HG03097 (cell line): ENCODE results near the gene ASPSCR1.

ENCODE experiments used
- ATAC-seq: cut with Tn5 transposase; IDR thresholded peaks from one replicate; pipeline ENCODE4 v1.9.1; 2021; ENCODE audit not compliant: unreplicated experiment, low FRiP score

Gene ASPSCR1

DNA sequence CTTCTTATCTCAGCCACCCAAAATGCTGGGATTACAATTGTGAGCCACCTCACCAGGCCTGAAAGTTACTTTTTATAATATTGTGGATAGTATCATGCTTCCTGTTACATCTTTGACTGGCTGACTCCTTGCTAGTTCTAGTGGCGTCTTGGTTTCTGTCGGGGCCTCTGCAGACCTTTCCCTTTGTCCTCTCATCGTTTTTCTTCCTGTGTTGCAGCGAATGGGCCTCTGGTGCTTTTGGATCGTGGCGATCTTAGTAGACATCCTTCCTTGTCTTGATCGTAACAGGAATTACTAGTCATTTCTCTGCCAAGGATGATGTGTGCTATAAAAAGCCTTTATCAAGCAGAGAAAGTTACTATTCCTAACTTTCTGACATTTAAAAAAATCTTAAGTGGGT is 20.8 kb downstream of the ASPSCR1 start:
- no peak for ATAC-seq

DNA sequence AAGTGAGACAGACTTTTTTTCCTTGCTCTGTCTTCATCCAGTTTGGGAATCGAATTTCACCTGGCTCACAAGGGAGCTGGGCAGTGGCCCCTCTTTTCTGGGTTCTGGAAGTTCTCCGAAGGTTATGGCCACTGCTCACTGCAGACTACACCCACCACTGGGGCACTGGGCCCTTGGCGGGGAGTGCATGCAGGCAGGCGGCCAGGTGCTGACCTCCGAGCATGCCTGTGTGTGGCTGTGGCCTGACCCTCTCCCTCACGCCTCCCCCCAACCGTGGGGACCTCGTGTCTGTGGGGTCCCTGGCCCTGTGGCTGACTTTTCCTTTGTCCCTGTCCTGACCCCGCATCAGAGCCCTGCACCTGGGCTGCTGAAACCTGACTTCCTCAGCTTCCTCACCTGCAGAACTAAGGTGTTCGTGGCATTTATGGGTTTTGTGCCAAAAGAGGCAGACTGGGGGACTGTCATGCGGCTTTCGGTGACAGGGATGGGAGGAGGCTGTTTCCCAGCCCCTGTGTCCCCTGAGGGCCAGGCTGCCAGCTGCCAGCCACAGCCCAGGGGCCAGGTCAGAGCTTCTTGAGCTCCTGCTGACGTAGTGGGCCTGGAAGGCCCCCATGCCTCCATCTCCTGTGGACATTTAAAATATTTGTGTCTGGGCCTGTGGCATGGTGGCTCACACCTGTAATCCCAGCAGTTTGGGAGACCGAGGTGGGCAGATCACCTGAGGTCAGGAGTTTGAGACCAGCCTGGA is 21.4 kb downstream of the ASPSCR1 start:
- no peak for ATAC-seq

GRCh38 chr17:81999587-81999975 is 22.2 kb downstream of the ASPSCR1 start:
- no peak for ATAC-seq

GRCh38 chr17:81999976-82000802 is 22.8 kb downstream of the ASPSCR1 start:
- no peak for ATAC-seq

GRCh38 chr17:82000803-82001570 is 23.6 kb downstream of the ASPSCR1 start:
- no peak for ATAC-seq

DNA sequence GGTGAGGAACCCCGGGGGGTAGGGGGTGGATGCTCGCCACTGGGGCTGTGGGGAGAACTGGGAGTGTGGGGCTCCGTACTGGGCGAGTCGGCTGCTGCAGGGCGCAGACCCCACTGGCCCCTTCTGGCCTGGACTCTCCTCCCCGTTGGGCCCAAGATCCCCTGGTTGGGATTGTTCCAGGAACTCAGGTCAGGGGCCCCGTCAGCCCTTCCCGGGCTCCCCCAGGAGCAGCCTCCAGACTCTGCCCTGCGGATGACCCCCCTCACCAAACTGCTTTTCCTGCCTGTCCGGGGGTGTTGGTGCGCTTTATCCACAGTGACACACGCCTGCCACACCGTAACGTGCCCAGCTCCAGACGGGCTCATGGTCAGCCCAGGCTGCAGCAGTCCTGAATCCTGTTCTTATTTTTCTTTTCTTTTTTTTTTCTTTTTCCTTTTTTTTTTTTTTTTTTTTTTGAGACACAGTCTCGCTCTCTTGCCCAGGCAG is 24.2 kb downstream of the ASPSCR1 start:
- ATAC-seq = no peak

DNA sequence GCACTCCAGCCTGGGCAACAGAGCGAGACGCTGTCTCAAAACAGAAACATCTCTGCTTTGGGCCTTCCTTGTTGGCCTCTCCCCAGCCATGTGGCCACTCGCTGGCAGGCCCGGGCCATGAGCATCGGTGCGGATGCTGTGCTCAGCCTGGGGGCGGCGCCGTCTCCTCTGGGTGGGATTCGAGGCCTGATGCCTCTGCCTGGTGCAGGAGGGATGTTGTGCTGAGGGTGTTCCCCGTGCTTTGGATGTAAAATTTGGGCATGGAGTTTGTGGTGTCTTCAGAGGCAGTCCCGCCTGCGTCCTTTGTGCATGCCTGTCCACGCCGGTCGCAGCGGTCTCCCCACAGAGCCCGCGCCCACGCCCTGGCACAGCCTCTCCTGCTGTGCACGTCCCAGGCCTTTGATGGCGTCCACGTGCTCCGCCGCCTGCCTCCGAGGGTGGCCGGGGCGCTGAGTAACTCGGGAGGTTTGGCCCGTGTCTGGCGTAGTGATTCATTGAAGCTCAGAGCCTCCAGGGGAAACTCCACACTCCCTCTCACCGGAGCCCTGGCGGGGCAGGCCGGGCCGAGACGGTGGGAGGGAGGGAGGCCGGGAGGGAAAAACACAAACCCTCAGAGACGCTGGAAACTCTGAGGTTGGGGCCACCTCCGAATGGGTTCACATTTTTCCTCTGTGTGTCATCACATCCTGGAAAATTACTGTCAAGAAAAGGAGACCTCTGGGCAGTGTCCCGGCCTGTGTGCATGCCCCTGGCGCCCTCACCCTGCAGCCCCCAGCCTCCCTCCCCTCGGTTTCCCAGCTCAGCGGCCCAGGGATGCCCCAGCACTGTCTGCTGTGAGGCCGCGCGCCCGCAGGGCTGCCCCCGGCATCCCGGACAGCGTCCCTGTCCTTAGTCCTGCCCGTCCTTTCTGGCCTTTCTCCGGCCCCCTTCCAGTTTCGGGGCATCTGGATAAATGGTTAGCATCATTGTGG is 26.3 kb downstream of the ASPSCR1 start:
- ATAC-seq = no peak

GRCh38 chr17:82004517-82005455 is 27.4 kb downstream of the ASPSCR1 start:
- no peak for ATAC-seq

DNA sequence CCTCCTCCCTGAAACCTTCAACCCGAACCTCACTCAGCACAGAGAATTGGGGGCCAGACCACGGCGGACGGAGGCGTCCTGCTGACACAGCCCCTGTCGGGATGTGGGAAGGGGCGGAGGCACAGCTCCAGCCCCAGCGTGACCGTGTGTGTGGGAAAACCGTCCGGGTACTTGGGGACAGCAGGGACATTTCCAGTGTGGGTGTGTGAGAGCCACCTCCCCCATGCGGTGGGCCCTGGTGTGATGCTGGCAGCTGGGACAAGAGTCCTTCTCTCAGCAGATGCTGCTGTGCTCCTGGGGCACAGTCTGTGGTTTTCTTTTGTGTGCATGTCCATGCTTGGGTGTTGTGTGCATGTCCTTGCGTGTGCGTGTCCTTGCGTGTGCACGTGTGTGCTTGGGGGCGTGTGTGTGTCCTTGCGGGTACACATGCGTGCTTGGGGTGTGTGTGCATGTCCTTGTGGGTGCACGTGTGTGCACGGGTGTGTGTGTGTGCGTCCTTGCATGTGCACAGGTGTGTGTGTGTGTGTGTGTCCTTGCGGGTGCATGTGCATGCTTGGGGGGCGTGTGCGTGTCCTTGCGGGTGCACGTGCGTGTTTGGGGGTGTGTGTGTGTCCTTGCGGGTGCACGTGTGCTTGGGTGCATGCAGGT is 28.4 kb downstream of the ASPSCR1 start:
- ATAC-seq = no peak

DNA sequence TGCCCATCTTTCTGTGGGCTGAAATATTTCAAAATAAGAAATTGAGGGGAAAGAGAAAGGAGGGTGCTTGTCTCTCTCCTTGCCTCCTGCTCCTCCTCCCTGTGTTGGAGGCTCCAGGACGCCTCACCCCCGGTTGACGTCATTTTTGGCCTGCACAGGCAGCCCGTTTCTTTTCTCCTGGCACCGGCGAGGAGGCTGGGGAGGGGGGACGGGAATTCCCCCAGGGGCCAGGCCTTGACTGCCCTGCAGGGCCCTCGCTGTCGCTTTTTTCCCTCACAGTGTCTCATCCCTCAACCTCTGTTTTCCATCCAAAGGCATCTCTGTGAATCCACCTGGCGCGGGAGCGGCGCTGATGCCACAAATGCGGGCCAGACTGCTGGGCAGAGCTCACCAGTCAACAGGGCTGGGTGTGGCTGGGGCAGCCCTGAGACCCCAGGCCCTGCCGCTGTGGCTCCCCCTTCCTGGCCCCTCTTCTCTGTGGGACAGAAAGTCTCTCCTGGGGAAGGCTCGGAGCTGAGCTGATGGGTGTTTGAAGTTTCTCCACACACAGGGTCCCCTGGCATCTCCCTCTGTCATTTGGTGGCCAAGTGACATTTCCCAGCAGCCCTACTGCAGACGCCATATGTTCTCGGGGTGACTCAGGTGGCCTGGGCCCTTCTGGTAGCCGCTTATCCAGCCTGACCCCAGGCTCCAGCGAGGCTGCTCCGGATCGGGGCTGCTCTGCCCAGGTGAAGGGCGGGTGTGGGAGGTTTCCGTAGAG is 29.2 kb downstream of the ASPSCR1 start:
- no peak for ATAC-seq

DNA sequence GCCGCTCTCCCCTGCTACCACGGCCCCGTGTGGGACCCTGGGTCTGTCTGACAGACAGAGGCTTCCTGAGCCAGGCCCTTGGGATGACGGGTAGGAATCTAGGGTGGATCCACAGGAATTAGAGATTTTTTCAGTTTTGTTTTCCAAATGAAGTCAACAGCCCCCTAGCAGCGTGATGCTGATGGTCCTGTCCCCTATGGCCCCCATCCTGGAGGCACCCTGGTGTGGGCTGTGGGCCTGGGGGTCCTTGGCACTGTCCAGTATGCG is 29.7 kb downstream of the ASPSCR1 start:
- no peak for ATAC-seq

DNA sequence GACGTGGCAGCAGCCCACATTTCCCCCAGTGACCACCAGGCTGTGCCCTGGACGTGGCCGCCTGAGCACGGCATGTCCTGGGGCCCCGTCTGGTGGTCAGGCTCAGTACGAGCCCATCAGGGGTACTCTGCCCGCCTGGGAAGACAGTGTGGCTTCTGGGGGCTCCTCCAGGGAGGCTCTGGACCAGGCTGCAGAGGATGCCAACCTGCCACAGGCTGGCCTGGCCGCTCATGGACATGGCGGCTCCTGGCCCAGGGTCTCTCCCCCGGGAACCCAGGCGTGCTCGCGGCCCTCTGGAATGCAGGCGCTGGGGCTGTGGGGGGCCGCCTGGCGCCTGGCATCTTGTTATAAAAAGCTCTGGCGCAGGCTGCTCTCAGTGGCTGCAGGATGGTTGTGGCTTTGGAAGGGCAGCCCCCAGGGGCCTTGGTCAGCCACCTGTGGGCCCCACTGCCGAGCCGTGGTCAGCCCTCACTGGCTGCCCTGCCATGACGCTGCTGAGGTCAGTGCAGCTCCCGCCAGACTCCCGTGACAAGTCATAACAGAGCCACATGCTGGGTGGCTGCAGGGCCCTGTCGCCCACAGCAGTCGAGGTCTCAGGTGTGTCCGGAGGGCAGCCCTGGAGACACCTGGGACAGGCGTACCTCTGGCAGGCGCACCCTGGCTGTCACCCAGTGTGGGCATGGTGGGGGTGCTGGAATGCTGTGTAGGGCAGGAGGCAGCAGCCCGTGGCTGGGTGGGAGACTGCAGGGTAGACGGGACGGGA is 30.2 kb downstream of the ASPSCR1 start:
- no peak for ATAC-seq

DNA sequence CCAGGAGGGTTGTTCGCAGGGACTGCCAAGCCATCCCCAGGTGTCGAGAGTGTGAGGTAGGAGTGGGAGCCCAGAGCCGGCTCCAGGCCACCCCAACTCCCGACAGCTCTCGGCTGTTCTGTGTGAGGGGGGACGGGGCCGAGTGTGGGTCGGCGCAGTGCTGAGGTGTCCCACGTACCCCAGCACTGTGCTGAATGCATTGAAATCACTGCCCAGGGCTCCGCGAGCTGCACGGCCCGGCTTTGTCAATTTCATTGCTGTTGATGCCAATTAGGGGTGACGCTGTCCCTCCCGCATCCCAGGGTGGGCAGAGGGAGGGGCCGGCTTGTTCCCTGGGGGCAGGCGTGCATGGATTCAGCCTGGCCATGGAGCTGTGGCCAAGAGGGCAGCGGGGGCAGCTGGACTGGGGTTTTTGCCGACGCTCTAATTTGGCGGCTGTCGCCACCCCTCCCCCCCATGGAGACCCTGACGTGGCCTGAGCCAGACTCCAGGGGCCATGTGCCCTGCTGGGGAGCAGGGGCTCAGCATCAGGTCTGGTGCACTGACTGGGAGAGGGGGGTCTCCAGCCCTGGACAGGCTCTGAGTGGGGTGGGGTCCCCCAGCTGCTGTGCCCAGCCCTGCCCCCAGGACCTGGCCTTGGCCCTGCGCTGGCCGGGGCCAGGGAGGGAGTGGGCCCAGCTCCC is 31.0 kb downstream of the ASPSCR1 start:
- no peak for ATAC-seq

- ATAC-seq = no peak
Measured at GRCh38 chr17:82008941-82009405, 31.5 kb downstream of the ASPSCR1 start.

DNA sequence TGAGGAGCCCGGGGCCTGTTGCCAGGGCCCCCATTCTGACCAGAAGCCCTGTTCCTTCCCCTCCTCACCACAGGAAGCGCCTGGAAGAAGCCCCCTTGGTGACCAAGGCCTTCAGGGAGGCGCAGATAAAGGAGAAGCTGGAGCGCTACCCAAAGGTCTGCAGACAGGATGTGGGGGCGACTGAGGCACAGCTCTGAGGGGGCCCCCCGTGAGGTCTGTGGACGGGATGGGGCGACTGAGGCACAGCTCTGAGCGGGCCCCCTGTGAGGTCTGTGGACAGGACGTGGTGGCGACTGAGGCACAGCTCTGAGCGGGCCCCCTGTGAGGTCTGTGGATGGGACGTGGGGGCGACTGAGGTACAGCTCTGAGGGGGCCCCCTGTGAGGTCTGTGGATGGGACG is 32.0 kb downstream of the ASPSCR1 start:
- ATAC-seq = no peak
